GM21737 (cell line): ENCODE data around the gene FBXW5.
A peak's percentile ranks its signal among the peaks of the same experiment; 100 is the strongest.

ENCODE experiments used
- ATAC-seq: cut with Tn5 transposase; IDR thresholded peaks from one replicate; pipeline ENCODE4 v1.9.1; 2021; ENCODE audit warnings: mild to moderate bottlenecking, moderate library complexity; ENCODE audit not compliant: unreplicated experiment

Gene FBXW5, protein sequence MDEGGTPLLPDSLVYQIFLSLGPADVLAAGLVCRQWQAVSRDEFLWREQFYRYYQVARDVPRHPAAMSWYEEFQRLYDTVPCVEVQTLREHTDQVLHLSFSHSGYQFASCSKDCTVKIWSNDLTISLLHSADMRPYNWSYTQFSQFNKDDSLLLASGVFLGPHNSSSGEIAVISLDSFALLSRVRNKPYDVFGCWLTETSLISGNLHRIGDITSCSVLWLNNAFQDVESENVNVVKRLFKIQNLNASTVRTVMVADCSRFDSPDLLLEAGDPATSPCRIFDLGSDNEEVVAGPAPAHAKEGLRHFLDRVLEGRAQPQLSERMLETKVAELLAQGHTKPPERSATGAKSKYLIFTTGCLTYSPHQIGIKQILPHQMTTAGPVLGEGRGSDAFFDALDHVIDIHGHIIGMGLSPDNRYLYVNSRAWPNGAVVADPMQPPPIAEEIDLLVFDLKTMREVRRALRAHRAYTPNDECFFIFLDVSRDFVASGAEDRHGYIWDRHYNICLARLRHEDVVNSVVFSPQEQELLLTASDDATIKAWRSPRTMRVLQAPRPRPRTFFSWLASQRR

DNA sequence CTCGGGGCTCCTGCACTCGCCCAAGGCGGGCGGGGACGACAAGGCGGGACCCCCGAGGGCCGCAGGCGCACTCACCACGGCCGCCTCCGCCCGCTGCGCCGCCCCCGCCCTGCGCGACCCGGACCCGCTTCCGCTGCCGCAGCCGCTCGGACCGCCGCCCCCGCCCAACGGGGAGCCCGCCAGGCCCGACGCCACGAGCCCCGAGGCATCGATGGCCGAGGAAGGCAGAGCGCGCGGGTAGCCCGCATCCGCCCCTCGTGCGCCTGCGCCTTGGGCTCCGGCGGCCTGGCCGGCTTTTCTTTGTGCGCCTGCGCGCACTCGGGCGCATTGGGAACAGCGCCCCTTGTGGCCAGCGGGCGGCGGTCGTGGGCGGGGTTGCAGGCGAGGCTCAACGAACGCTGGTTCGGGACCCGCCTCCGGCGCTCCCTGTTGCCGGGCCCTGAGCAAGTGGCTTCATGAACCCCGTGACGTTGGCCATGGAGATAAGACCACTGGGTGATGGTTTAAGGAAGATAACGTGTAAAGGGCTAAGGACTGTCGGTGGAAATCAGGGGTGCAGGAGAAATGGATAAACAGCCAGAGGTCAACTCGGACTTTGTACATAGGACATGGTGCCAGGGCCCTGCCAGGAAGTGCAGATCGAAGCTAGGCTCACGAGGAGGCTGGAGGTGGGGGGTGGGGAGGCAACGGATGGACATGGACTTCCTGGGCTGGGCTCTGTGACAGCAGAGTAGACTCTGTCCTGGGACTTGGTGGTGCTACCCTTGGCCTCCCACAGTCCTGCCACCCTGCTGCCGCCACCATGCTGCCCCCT is at the start of gene FBXW5, which contains the start of gene C8G:
Gene FBXW5 (minus strand): TSS at position 220 of the 814 bp plus-strand sequence. CDS start 655 bp downstream, outside the sequence.
Gene C8G (plus strand): TSS at position 725 of the 814 bp plus-strand sequence. CDS start 78 bp downstream, at position 803.
- peak; percentile 62 for ATAC-seq

DNA sequence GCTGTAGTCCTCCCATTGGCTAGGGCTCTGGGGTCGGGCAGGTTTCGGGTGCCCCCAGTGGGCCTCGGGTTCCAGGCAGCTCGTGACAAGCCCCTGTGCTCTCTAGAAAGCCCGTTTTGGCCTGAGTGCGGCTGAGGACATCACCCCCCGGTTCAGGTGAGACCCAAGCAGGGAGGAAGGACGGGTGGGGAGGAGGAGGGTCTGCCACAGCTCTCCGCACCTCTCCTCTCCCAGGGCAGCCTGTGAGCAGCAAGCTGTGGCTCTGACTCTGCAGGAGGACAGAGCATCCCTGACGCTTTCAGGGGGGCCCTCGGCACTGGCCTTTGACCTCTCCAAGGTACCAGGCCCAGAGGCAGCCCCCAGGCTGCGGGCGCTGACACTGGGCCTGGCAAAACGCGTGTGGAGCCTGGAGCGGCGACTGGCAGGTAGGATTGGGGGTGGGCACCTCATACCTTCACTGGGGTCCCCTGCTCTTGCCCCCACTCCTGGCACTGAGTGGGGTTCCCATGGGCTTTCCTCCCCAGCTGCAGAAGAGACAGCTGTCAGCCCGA is 48.4 kb upstream of the FBXW5 start:
- no peak for ATAC-seq

DNA sequence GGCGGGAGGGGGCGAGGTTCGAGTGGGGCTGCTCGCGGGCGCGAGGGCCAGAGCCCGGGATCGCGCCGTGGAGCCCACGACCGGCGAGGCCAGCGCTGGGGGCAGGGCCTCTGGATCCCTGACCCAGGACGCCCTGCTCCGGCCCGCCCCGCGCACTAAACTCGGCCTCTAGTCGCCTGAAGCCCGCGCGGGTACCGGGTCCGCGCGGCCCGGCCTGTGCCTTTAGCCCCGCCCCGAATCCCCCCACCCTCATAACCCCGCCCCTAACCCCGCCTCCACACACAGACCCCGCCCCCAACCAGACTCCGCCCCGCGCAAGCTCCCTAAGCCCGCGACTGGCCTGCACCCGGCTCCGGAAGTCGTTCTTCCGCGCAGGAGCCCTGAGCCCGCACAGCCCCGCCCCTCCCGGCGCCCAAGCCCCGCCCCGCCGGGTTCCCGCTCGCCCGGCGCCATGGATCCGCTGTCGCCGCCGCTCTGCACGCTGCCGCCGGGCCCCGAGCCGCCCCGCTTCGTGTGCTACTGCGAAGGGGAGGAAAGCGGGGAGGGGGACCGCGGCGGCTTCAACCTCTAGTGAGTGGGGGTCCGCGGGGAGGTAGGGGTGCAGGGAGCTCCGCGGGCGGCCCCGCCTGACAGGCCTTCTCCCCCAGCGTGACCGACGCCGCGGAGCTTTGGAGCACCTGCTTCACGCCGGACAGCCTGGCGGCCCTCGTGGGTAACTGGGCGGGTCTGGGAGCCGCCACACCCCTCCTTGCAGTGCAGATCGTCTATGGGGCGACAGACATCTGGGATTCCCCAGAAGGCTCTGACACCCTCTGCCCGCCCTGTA is 47.7 kb upstream of the FBXW5 start, which contains the start of gene PAXX:
Gene PAXX (plus strand): TSS at position 430 of the 826 bp plus-strand sequence. CDS start 22 bp downstream, at position 452.
- peak; percentile 76 for ATAC-seq

DNA sequence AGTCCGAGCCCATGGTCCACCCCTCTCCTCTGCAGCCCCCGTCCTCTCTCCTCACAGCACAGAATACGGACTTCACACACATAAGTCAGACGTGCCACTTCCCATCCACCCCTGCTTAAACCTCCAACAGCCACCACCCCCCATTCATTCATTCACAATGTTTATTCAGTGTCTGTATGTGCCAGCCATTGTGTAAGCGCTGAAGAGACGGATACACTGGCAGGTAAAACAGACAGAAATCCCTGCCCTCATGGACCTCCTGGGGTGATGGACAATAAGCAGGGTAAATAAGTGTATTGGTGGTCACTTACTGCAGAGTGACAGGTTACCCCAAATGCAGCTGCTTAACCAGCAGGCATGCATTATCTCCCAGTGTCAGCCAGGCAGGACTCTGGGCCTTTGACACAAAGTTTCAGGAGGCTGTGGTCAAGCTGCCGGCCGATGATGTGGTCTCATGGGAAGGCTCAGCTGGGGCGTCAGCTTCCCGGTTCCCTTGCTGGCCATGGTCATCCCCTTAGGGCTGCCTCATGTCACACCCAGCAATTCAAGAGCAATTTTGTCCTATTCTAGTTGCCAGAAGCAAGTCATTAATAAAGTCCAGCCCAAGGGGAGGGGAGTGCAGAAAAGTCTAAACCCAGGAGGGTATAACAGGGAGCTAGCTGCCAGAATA is 45.8 kb upstream of the FBXW5 start:
- no peak for ATAC-seq

DNA sequence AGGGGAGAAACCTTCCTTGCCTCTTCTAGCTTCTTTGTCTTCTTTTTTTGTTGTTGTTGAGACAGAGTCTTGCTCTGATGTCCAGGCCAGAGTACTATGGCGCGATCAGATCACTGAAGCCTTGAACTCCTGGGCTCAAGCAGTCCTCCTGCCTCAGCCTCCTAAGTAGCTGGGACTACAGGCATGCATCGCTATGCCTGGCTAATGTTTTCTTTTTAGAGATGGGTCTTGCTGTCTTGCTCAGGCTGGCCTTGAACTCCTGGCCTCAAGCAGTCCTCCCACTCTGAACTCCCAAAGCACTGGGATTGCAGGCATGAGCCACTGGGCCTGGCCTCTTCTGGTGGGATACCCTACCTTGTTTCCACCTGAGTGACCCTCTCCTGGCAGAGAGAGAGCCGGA is 44.3 kb upstream of the FBXW5 start:
- ATAC-seq = no peak

DNA sequence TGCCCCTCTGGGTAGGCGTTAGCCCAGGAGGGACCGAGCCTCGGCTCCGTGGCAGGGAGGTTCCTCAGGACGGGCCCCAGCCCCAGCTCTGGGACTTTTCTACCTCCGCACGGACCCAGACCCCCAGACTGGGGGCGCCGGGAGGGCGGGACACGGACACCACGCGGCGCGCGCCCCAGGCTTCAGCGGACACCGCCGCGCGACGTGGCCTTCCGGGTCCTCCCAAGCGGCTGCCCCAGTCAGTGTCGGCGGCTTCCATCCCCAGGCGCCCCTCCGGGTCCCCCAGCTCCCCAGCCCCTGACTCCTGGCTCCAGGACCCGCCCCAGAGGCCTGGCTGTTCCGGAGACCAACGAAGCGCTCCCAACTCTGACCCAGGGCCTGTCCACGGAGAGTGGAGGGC is 41.3 kb upstream of the FBXW5 start:
- no peak for ATAC-seq

DNA sequence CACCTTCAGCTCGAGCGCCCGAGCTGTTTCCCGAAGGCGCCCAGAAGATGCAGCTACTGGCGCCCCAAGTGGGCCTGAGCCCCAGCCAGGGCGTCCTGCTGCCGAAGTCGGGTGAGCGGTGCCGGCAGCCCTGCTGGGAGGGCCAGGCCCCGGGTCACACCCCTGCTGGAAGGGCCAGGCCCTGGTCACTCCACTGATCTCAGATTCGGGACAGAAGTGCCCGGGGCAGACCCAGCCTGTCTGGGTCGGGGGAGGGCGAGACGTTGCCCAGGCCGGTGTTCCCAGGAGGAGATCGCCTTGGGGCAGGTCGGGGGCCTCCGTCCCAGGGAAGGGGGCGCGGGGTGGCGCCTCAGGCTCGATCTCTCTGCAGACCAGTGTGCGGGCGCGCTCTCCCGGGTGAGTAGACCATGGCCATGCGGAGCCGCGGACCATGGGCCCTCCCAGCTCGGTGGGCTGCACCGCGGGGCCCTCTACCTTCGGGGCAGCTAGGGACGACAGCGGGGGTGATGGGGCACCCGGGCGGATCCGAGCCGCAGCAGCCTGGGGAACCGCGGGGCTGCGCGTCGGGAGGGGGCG is 40.6 kb upstream of the FBXW5 start:
- no peak for ATAC-seq

DNA sequence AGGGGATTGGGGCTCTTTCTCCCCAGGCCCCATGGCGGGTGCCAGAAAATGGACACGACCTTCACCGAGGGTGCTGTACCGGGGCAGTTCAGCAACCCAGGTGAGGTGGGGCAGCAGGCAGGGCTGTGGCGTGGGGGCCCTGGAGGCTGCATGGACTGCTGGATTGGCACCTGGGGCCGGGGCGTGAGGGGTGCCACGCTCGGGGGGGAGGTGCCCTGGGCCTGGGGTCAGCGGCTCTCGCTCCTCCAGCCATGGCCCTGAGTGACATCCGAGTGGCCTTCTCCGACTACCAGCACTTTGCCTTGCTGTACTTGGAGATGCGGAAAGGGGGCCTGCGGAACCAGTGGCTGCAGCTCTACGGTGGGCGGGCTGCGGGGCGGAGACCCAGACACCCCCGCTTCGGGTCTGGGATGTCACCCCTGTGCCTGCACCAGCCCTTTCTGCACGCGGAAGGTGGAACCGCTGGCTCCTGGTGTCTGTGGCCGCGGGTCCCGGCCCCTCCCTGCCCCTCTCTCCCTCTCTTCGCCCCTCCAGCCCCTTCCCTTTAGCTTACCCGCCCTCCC is 40.0 kb upstream of the FBXW5 start:
- ATAC-seq = no peak

DNA sequence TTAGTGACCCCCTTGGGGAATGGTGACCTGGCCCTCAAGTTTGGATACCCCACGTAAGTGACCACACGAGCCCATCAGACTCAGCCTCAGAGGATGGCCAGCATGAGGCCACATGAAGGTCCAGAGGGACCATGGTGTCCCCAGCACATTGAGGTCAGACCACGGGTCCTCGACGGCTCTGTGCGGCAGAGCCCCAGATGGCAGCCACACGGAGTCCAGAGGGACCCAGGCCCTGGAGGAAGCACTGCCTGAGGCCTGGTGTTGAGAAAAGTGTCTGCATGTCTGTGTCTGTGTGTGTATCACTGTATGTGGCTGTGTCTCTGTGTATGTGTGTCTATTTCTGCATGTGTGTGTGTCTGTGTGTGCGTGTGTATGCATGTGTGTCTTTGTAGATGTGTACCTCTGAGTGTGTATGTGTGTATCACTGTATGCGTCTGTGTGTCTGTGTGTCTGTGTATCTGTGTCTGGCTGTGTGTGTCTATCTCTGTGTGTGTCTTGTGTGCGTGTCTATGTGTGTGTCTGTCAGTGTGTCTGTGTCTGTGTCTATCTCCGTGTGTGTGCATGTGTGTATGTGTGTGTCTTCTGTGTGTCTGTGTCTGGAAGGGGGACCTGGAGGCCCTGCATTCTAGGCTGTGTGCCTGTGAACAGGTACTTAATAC is 39.2 kb upstream of the FBXW5 start:
- no peak for ATAC-seq

DNA sequence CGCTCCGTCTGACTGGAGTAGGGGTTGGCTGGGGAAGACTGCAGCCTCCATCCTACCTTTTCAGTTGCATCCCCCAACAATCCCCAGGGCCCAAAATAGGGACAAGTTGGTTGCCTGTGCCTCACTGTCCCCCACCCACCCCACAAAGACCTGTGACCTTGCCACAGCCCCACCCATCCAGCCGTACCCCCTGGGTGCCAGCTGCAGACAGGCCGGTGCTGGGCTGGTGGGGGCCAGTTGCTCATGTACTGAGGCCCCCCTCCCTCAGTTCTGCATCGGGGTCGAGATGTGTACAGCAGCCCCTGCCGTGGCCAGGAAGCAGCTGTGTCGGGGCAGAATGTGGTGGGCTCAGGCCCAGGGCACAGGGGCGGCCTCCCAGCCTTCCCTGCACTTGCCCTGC is 38.6 kb upstream of the FBXW5 start:
- ATAC-seq = no peak

DNA sequence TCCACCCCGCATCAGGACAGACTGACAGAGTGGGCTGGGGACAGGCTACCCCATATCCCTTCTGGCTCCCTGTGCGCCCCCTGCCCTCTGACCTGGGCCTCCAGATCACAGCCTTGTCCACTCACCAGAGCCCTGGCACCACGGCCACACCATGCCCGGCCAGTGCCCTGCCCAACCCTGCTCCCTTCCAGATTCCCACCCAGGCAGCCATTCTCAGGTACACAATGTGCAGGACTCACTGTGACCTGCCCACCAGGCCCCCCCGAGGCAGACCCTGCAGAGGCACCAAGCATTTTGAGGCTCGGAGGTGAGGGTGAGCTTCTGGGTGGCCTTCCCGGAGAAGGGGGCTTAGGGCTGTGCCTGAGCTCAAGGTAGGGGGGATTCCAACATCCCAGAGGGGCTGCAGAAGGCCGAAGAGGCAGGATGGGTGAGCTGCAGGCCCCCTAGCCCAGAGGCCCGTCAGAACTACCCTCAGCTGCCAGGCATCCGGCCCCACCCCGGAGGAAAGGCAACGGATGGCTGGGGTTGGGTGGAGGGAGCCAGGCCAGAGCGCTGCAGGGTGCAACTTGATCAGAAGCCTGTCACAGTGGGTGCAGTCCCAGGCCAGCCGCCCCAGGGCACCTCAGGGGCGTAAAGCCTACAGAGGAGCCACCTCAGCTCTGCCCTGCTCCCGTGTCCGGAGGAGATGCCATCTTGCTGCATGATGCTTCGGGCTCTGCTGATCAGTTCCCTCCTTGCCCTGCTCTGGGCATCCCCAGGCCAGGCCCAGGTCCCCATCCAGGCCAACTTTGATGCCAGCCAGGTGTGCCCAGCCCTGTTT is 37.9 kb upstream of the FBXW5 start, which contains the start of gene LCNL1:
Gene LCNL1 (plus strand): TSS at position 762 of the 820 bp plus-strand sequence. CDS start 594 bp downstream, outside the sequence.
- no peak for ATAC-seq

DNA sequence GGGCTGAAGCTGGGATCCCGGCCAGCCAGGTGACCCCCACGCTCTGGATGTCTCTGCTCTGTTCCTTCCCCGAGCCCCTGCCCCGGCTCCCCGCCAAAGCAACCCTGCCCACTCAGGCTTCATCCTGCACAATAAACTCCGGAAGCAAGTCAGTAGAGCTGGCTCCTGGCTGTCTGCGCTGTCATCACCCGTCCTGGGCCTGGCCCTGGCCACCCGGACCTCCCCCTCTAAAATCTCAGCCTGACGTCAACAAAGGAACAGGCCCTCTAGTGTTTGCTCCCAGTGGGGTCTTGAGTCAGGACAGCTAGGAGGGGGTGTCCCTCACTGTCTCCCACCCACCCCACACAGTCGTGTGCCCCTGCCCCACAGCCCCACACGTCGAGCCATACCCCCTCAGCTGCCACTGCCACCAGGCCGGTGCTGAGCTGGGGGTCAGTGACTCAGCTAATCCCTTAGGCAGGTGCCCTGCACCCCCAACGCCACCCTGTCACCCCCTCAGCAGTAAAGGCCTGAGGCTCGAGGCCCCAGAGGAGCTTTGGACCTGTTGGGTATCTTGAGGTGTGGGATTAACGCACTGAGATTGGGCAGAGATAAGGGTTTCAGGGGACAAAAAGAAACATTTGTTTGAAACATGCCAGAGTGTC is 37.2 kb upstream of the FBXW5 start:
- no peak for ATAC-seq

DNA sequence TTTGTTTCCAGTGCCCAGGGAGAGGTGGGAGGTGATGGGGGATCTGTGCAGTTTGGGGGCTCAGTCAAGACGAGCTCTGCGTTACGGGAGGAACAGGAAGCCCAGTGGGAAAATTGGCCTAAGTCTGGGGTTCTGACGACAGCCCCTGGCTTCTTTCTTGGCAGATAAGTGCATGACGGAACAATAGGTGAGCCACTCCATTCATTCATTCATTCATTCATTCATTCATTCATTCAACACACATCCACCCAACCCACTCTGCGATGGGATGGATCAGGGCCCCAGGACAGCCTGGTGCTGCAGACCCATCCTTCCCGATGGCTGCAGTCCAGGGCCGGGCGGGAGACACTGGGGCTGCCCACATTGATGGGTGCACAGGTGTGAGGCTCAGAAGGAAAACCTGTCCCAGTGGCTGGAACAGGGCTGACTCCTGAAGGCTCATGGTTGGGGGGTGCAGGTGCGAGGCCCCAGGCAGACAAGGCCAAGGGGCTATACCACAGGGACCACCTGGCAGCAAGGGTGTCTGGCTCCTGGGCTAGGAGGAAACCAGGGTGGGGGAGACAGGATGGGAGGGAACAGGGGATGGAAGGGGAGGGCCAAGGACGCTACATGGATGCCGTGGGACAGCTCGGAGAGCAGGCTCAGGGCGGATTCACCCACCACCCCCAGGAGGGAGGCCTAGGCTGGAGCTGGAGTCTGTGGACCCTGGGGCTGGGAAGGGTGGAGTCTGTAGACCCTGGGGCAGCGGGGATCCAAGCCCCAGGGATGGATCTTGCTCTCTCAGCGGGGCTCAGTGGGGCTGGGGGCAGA is 36.3 kb upstream of the FBXW5 start:
- no peak for ATAC-seq

DNA sequence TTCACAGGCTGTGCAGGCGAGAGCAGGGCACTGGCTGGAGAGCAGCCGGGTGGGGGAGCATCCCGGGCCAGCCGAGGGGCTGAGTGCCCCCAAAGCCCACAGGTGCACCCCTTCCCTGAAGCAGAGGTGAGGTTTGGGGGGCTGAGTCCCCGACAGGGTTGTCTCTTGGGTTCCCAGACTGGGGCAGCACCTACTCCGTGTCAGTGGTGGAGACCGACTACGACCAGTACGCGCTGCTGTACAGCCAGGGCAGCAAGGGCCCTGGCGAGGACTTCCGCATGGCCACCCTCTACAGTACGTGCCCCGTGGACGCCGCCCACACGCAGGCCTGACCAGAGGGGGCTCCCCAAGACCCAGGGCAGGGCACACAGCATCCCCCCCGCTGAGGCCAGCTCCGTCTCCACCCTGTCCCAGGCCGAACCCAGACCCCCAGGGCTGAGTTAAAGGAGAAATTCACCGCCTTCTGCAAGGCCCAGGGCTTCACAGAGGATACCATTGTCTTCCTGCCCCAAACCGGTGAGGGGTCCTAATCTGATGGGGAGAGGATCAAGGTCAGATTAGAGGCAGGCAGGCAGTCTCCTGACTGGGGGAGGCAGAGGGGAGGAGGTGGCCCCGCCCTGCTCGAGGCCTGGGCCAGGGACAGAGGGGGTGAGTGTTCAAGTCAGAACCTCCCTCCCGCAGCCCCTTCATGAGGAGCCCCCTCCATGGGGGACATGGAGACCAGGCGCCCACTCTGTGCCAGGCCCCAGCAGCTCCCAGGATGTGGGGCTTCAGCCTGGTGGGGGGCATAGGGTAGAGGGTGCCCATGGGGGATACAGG is 35.4 kb upstream of the FBXW5 start:
- no peak for ATAC-seq

DNA sequence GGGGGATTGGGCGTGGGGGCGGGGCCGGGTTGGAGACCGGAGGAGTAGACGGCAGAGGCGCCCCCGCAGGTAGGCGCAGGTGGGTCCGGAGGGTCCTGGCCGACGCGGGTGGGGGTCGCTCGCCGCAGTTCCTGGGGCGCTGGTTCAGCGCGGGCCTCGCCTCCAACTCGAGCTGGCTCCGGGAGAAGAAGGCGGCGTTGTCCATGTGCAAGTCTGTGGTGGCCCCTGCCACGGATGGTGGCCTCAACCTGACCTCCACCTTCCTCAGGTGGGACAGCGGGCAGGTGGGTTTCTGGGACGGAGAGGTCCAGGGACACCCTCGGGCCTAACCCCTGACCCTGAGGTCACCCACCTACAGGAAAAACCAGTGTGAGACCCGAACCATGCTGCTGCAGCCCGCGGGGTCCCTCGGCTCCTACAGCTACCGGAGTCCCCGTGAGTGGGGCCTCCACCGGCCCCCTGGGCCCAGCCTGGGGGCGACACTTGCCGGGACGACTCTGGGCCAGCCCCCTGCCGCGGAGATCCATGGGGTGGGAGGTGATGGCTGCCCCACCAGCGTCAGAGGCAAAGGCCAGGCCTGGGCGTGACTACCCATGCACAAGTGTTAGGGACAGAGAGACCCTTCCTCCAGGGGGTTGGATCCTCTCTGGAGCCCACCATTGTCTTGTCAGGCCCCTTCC is 34.5 kb upstream of the FBXW5 start:
- ATAC-seq = no peak
